ENCODE results near the gene CYTH3. TPM values are rescaled to one million over a fixed set of nuclear protein-coding genes. Genes with fewer than 3 reads are reported as not detected.

The CYTH3 gene
- polyA plus RNA-seq, 1 donor (not counting 4 experiments of a cell fraction or from before 2014, with no cell fraction given), result 28.4 TPM

DNA sequence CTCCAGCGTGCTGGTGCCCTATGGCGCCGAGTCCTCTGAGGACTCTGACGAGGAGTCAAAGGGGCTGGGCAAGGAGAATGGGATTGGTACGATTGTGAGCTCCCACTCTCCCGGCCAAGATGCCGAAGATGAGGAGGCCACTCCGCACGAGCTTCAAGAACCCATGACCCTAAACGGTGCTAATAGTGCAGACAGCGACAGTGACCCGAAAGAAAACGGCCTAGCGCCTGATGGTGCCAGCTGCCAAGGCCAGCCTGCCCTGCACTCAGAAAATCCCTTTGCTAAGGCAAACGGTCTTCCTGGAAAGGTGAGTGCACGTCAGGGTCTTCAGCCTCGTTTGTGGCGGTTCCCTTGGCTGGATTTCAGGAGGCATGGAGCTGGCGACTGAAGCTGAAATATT lies 122.4 kb downstream of the CYTH3 start:
- Histone ChIP-seq H3K9ac (ENCODE audit: control insufficient read depth, extremely low read depth, insufficient read depth, low read length) (no peak overlapping the region), H3K27me3 (ENCODE audit: control insufficient read depth, extremely low read depth, insufficient read depth, low read length) (no peaks in the 10 kb centered on the region), H3K36me3 (ENCODE audit: control insufficient read depth in 2 of 2, extremely low read depth in 1 of 2, insufficient read depth in 2 of 2, low read length in 2 of 2) (peaks cover 27 to 42% of the 10 kb centered on the region in 2 experiments), H3K4me1 (ENCODE audit: control insufficient read depth, extremely low read depth, insufficient read depth, low read length) (no peaks in the 10 kb centered on the region), H3K9me1 (ENCODE audit: control insufficient read depth, extremely low read depth, insufficient read depth, low read length) (no peaks in the 10 kb centered on the region), H3K79me2 (ENCODE audit: control insufficient read depth, insufficient read depth, low read length) (no peaks in the 10 kb centered on the region), H2AFZ (ENCODE audit: control insufficient read depth, low read length) (no peak overlapping the region), H3K27ac (ENCODE audit: control insufficient read depth, insufficient read depth, low read length) (no peak overlapping the region), H3K4me3 (ENCODE audit: control insufficient read depth in 2 of 3, extremely low read depth in 1 of 3, insufficient read depth in 2 of 3, low read depth in 1 of 3, low read length in 3 of 3) (no peak overlapping the region), H3K4me2 (ENCODE audit: control insufficient read depth, extremely low read depth, insufficient read depth, low read depth, low read length) (no peak overlapping the region), H4K20me1 (ENCODE audit: control insufficient read depth, extremely low read depth, insufficient read depth, low read length) (no peaks in the 10 kb centered on the region), H3K9me3 (ENCODE audit: control insufficient read depth, low read depth, low read length) (no peaks in the 10 kb centered on the region)
- FAIRE-seq, result no peak
- dilution Hi-C loops (cut with MboI; ENCODE audit: extremely low pct_ligation_motif_present, low sequenced_read_pairs), result loop anchor here (10.0 kb wide), 1 partner anchor 165 kb away; no protein-coding TSS in a partner anchor
- no peak for DNase-seq (ENCODE audit: low read depth, low spot score)
- TF ChIP-seq, protein P1, sequence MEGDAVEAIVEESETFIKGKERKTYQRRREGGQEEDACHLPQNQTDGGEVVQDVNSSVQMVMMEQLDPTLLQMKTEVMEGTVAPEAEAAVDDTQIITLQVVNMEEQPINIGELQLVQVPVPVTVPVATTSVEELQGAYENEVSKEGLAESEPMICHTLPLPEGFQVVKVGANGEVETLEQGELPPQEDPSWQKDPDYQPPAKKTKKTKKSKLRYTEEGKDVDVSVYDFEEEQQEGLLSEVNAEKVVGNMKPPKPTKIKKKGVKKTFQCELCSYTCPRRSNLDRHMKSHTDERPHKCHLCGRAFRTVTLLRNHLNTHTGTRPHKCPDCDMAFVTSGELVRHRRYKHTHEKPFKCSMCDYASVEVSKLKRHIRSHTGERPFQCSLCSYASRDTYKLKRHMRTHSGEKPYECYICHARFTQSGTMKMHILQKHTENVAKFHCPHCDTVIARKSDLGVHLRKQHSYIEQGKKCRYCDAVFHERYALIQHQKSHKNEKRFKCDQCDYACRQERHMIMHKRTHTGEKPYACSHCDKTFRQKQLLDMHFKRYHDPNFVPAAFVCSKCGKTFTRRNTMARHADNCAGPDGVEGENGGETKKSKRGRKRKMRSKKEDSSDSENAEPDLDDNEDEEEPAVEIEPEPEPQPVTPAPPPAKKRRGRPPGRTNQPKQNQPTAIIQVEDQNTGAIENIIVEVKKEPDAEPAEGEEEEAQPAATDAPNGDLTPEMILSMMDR (optimal IDR thresholded peaks at IDR 0.05 in 1 of 3, IDR thresholded peaks at IDR 0.05 in 1 of 3, conservative IDR thresholded peaks at IDR 0.05 in 1 of 3; ENCODE audit: extremely low read depth in 1 of 3, insufficient read depth in 2 of 3, low read length in 3 of 3), result no peak
- TF ChIP-seq EZH2 (IDR thresholded peaks at IDR 0.05; ENCODE audit: low read length), result no peak

DNA sequence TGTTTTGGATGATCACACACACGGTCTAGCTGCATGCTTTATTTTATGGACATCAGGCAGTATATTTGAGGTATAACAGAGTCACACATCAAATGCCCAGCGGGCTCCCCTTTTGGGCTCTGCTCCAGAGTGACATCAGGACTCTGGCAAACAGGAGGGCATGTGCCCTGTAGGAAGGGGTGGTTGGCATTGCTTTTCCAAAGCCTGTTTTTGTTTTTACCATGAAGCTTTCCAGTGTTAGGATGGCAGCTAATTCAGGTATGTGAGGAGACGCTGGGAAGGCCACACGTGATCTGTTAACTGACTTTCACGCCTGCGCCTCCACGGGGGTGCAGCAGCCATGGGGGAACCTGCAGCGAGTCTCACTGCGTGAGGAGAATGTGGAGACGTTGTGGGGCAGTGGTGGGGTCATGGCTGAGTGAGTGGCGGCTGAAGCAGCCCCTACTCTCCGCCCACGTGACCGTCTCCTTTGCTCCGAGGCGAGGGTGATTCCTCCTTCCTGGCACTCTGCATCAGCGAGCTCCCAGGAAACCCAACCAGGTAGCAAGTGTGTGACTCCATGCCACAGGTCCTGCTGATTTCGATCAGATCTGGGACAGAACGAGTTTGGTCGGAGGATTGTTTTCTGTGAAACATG lies 123.6 kb downstream of the CYTH3 start:
- H3K9me1 ChIP-seq (ENCODE audit: control insufficient read depth, extremely low read depth, insufficient read depth, low read length), result no peaks in the 10 kb centered on the region
- H3K27me3 ChIP-seq (ENCODE audit: control insufficient read depth, extremely low read depth, insufficient read depth, low read length), result no peaks in the 10 kb centered on the region
- no peaks in the 10 kb centered on the region for H3K4me1 ChIP-seq (ENCODE audit: control insufficient read depth, extremely low read depth, insufficient read depth, low read length)
- no peak overlapping the region for H2AFZ ChIP-seq (ENCODE audit: control insufficient read depth, low read length)
- FAIRE-seq (no peak), DNase-seq (ENCODE audit: low read depth, low spot score) (no peak)
- H3K9me3 ChIP-seq (ENCODE audit: control insufficient read depth, low read depth, low read length), result no peaks in the 10 kb centered on the region
- H3K4me2 ChIP-seq (ENCODE audit: control insufficient read depth, extremely low read depth, insufficient read depth, low read depth, low read length), result no peak overlapping the region
- H3K27ac ChIP-seq (ENCODE audit: control insufficient read depth, insufficient read depth, low read length), result no peak overlapping the region
- dilution Hi-C loops (cut with MboI; ENCODE audit: extremely low pct_ligation_motif_present, low sequenced_read_pairs), result loop anchor here (10.0 kb wide), 1 partner anchor 166 kb away; no protein-coding TSS in a partner anchor
- no peaks in the 10 kb centered on the region for H3K79me2 ChIP-seq (ENCODE audit: control insufficient read depth, insufficient read depth, low read length)
- H3K4me3 ChIP-seq (ENCODE audit: control insufficient read depth in 2 of 3, extremely low read depth in 1 of 3, insufficient read depth in 2 of 3, low read depth in 1 of 3, low read length in 3 of 3), result no peak overlapping the region
- TF ChIP-seq EZH2 (IDR thresholded peaks at IDR 0.05; ENCODE audit: low read length), result no peak
- TF ChIP-seq, protein P1 (optimal IDR thresholded peaks at IDR 0.05 in 1 of 3, IDR thresholded peaks at IDR 0.05 in 1 of 3, conservative IDR thresholded peaks at IDR 0.05 in 1 of 3; ENCODE audit: extremely low read depth in 1 of 3, insufficient read depth in 2 of 3, low read length in 3 of 3), result no peak
- H3K36me3 ChIP-seq (ENCODE audit: control insufficient read depth in 2 of 2, extremely low read depth in 1 of 2, insufficient read depth in 2 of 2, low read length in 2 of 2), result peaks cover 26 to 44% of the 10 kb centered on the region in 2 experiments
- no peak overlapping the region for H3K9ac ChIP-seq (ENCODE audit: control insufficient read depth, extremely low read depth, insufficient read depth, low read length)
- H4K20me1 ChIP-seq (ENCODE audit: control insufficient read depth, extremely low read depth, insufficient read depth, low read length), result no peaks in the 10 kb centered on the region
